Esophagus squamous epithelium (tissue), 5 donors: Measurements from ENCODE around the gene NPTX1. TPM values are rescaled to one million over a fixed set of nuclear protein-coding genes. Genes with fewer than 3 reads are reported as not detected.

Experiments used
- DNase-seq: peaks from one replicate; lab custom pipeline; 2025; lab: John Stamatoyannopoulos, UW
- H3K27ac ChIP-seq, 4 donors: fragments of 200-600 bp; sonication (generic); one replicate each; pipeline ENCODE4 v1.5.1; 2016 to 2019; ENCODE audit warnings: mild to moderate bottlenecking in 1 of 4
- H3K27me3 ChIP-seq, 4 donors: fragments of 200-600 bp; sonication (generic); 1 replicate in 3 of 4; 2 replicates in 1 of 4; pipeline versions ENCODE4 v1.5.1 to v1.6.0; 2017 to 2021; ENCODE audit warnings: antibody characterized with exemption in 1 of 4
- H3K36me3 ChIP-seq, 3 donors: fragments of 200-600 bp; sonication (generic); one replicate each; pipeline ENCODE4 v1.5.1; 2016 to 2019
- H3K4me1 ChIP-seq, 3 donors: fragments of 200-600 bp; sonication (generic); one replicate each; pipeline ENCODE4 v1.5.1; 2017 to 2019
- H3K4me3 ChIP-seq, 4 donors: fragments of 200-600 bp; sonication (generic); 1 replicate in 3 of 4; 2 replicates in 1 of 4; pipeline ENCODE4 v1.5.1; 2016 to 2019; ENCODE audit warnings: mild to moderate bottlenecking in 2 of 4, moderate library complexity in 1 of 4
- H3K9me3 ChIP-seq, 3 donors: fragments of 200-600 bp; sonication (generic); one replicate each; pipeline ENCODE4 v1.5.1; 2016 to 2019
- CTCF ChIP-seq, 6 experiments: fragments of 450-650 bp in 4 of 6; fragments of 200-600 bp in 2 of 6; sonication (generic) in 2 of 6; IDR thresholded peaks; one replicate each; pipeline ENCODE4 v1.5.1; 2016 to 2019; ENCODE audit warnings: antibody characterized with exemption in 6 of 6, mild to moderate bottlenecking in 4 of 6, moderate library complexity in 4 of 6
- POLR2A ChIP-seq, 4 donors: fragments of 450-650 bp; IDR thresholded peaks; one replicate each; pipeline ENCODE4 v1.6.1; 2017; ENCODE audit warnings: antibody characterized with exemption in 4 of 4, mild to moderate bottlenecking in 4 of 4, moderate library complexity in 3 of 4
- WGBS, 2 donors: methylation state at CpG; one replicate each; pipeline ENCODE4 v1.1.5; 2018; 5-methylcytosine and 5-hydroxymethylcytosine counted together
- intact Hi-C: fragments of 100-400 bp; cut with DNase I; formaldehyde crosslinking; loops from one replicate; pipeline ENCODE4 v1.15.0; 2022
- small RNA-seq, 4 donors: library from RNA; depleted of rRNA; stranded (forward); fragments of <200 nt; gene quantifications; one replicate each; pipeline ENCODE3, GENCODE V24; 2016
- total RNA-seq, 4 donors: library from RNA; depleted of rRNA; stranded (reverse); fragments of >200 nt; gene quantifications; one replicate each; pipeline ENCODE4 v1.1.0, GENCODE V29; 2016
- donor health status: DM: yes; HTN: yes; CAD: no.

The NPTX1 gene
- total RNA-seq, 4 donors from 2014 or later = under 0.01 to 0.15 TPM; not detected in 2

DNA sequence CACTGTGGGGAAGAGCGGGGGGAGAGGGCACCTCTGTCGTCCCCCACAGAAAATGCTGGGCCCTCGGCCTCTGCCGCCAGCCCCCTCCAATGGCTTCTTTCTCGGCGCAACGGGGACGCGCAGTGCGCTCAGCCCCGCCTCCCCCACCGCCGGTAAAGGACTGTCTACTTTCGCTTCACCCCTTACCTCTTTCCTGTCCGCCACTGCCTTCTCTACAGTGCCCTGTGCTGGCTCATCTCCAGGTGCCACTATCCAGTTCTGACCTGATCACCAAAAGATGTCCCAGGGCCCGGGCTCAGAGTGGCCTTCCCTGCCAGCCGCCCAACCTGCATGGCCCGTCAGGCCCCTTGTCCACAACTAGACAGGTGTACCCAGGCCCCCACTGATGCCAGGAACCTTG, 54.1 kb downstream of the NPTX1 start:
- Histone ChIP-seq H3K36me3 (peaks cover 0 to 34% (median 0%) of the 10 kb centered on the region in 3 donors), H3K4me3 (no peak overlapping the region), H3K27ac (no peak overlapping the region), H3K4me1 (peaks cover 3 to 26% (median 8%) of the 10 kb centered on the region in 3 donors), H3K9me3 (no peaks in the 10 kb centered on the region), H3K27me3 (no peaks in the 10 kb centered on the region)
- DNase-seq = no peak
- 84 to 88% methylated on average over 15 of the region's 18 CpGs for WGBS, 2 donors
- TF ChIP-seq POLR2A (IDR thresholded peaks at IDR 0.05) = no peak
- no peak for TF ChIP-seq CTCF (IDR thresholded peaks at IDR 0.05)
- intact Hi-C loops = loop anchor here (10.0 kb wide), 1 partner anchor 153 kb away; no protein-coding TSS in a partner anchor

- 69 to 90% methylated on average over 6 to 10 of the region's 20 CpGs for WGBS, 2 donors
- intact Hi-C loops = loop anchor here (10.0 kb wide), 1 partner anchor 153 kb away; no protein-coding TSS in a partner anchor
Measured at GRCh38 chr17:80421381-80422090, 54.9 kb downstream of the NPTX1 start.

DNA sequence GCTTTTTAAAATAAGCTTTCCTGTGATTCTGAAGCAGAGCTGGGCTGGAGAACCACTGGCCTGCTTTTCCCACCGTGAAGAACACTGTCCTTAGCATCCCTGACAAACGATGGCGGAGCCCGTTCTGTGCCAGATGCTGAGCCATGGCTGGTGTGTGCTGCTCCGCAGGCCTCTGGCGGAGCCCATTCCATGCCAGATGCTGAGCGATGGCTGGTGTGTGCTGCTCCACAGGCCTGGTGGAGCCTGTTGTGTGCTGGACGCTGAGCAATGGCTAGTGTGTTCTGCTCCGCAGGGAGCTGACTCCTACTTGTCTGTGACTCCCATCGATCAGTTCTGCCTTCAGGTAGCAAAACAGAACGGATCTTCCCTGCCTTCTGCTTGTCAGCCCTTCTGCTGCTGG, 57.2 kb downstream of the NPTX1 start:
- Histone ChIP-seq H3K9me3 (no peaks in the 10 kb centered on the region), H3K36me3 (peaks cover 0 to 38% (median 0%) of the 10 kb centered on the region in 3 donors), H3K4me3 (no peak overlapping the region), H3K4me1 (peaks cover 15 to 39% (median 18%) of the 10 kb centered on the region in 3 donors), H3K27me3 (no peaks in the 10 kb centered on the region), H3K27ac (no peak overlapping the region)
- intact Hi-C loops = no loop called here
- no peak for DNase-seq
- WGBS, 2 donors = 70 to 89% methylated on average over 4 to 8 of the region's 11 CpGs
- TF ChIP-seq POLR2A (IDR thresholded peaks at IDR 0.05) = no peak
- no peak for TF ChIP-seq CTCF (IDR thresholded peaks at IDR 0.05)

More at GRCh38 chr17:80421381-80422090, 54.9 kb downstream of the NPTX1 start:
- no peak for TF ChIP-seq POLR2A (IDR thresholded peaks at IDR 0.05)
- TF ChIP-seq CTCF (IDR thresholded peaks at IDR 0.05) = no peak
- Histone ChIP-seq H3K36me3 (peaks cover 0 to 38% (median 0%) of the 10 kb centered on the region in 3 donors), H3K4me1 (peaks cover 3 to 26% (median 8%) of the 10 kb centered on the region in 3 donors), H3K9me3 (no peaks in the 10 kb centered on the region), H3K27me3 (no peaks in the 10 kb centered on the region), H3K4me3 (no peak overlapping the region), H3K27ac (no peak overlapping the region)
- no peak for DNase-seq

DNA sequence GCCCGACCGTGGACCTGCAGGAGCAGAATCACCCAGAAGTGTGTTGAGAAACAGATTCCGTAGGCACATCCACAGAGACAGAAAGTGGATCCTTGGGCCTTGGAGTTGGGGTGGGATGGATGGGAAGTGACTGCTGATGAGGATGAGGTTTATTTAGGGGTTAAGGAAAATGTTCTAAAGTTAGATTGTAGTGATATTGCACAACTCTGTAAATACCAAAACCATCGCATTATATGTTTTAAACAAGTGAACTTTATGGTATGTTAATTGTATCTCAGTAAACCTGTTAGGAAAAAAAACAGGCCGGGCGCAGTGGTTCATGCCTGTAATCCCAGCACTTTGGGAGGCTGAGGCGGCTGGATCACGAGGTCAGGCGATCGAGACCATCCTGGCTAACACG, 57.8 kb downstream of the NPTX1 start:
- no peak overlapping the region for H3K4me3 ChIP-seq
- no peaks in the 10 kb centered on the region for H3K27me3 ChIP-seq
- H3K36me3 ChIP-seq = peaks cover 0 to 38% (median 0%) of the 10 kb centered on the region in 3 donors
- TF ChIP-seq POLR2A (IDR thresholded peaks at IDR 0.05) (no peak), CTCF (IDR thresholded peaks at IDR 0.05) (no peak)
- peaks cover 17 to 40% (median 22%) of the 10 kb centered on the region in 3 donors for H3K4me1 ChIP-seq
- H3K27ac ChIP-seq = no peak overlapping the region
- intact Hi-C loops = no loop called here
- WGBS, 2 donors = 94% methylated on average over 11 of the region's 11 CpGs
- no peak for DNase-seq
- no peaks in the 10 kb centered on the region for H3K9me3 ChIP-seq

Small RNA genes lying within 50 kb of the gene (small RNA-seq; reads per million reads assigned to genes)
- gene AC120024.2 (0 reads per million in 4 donors), gene AC120024.3 (0 reads per million in 4 donors), gene MIR4730 (0 reads per million in 4 donors)

Other genes with a start within 250 kb of the NPTX1 start
- 10 to 100 TPM; 56.1 to 67.9 (median 60.9) TPM for gene RNF213, start 215.8 kb downstream of the NPTX1 start, total RNA-seq
- gene ENDOV, start 61.4 kb downstream of the NPTX1 start, total RNA-seq = 10 to 100 TPM in 3 of 4 donors, 1 to 10 TPM in 1; 7.4 to 16.0 (median 14.5) TPM
- gene RPTOR, start 68.2 kb upstream of the NPTX1 start, total RNA-seq = 10 to 100 TPM; 11.7 to 27.8 (median 22.8) TPM